Endothelial cell (in vitro differentiated cells): ENCODE results near the gene ITGA6. TPM values are rescaled to one million over a fixed set of nuclear protein-coding genes. Genes with fewer than 3 reads are reported as not detected.

Source experiments
- DNase-seq: peaks from one replicate; pipeline ENCODE4 v3.0.0; 2021; ENCODE audit warnings: low spot score
- H3K27ac Mint-ChIP-seq: one replicate; pipeline ENCODE4 v1.8.0; 2021; ENCODE audit warnings: mixed read lengths, inconsistent platforms; ENCODE audit not compliant: unreplicated experiment
- H3K27me3 Mint-ChIP-seq: one replicate; pipeline ENCODE4 v1.8.0; 2021; ENCODE audit warnings: mild to moderate bottlenecking, moderate library complexity, mixed read lengths, inconsistent platforms; ENCODE audit not compliant: unreplicated experiment
- H3K36me3 Mint-ChIP-seq: one replicate; pipeline ENCODE4 v1.8.0; 2021; ENCODE audit warnings: mild to moderate bottlenecking, low read depth, mixed read lengths, inconsistent platforms; ENCODE audit not compliant: unreplicated experiment
- H3K4me1 Mint-ChIP-seq: one replicate; pipeline ENCODE4 v1.8.0; 2021; ENCODE audit warnings: mild to moderate bottlenecking, mixed read lengths, inconsistent platforms; ENCODE audit not compliant: unreplicated experiment
- H3K4me3 Mint-ChIP-seq: one replicate; pipeline ENCODE4 v1.8.0; 2021; ENCODE audit warnings: mild to moderate bottlenecking, mixed read lengths, inconsistent platforms; ENCODE audit not compliant: unreplicated experiment
- H3K9me3 Mint-ChIP-seq: one replicate; pipeline ENCODE4 v1.8.0; 2021; ENCODE audit warnings: mixed read lengths, inconsistent platforms; ENCODE audit not compliant: unreplicated experiment
- CTCF ChIP-seq: fragments of 200-600 bp; sonication (generic); IDR thresholded peaks from one replicate; pipeline ENCODE4 v1.5.0; 2021; ENCODE audit warnings: antibody characterized with exemption; ENCODE audit not compliant: unreplicated experiment
- total RNA-seq: library from RNA; stranded (reverse); fragmentation: NEBNext Ultra II Directional; extraction: Animal tissue kit (Norgen Biotek cat#: 25700); gene quantifications from one replicate; pipeline ENCODE4 v1.2.1, GENCODE V29; 2021; ENCODE audit not compliant: unreplicated experiment

ITGA6 gene
- total RNA-seq, 1 donor from 2014 or later = 34.0 TPM

- Mint-ChIP-seq H3K4me1 (peaks cover 9% of the 10 kb centered on the region), H3K4me3 (no peak overlapping the region), H3K27ac (no peak overlapping the region), H3K27me3 (no peaks in the 10 kb centered on the region), H3K36me3 (peaks cover 6% of the 10 kb centered on the region), H3K9me3 (no peaks in the 10 kb centered on the region)
- TF ChIP-seq CTCF = no peak
- DNase-seq = no peak
Observed at GRCh38 chr2:172484253-172484652, 56.9 kb downstream of the ITGA6 start.

- no peak overlapping the region for H3K4me3 Mint-ChIP-seq
- no peaks in the 10 kb centered on the region for H3K27me3 Mint-ChIP-seq
- H3K36me3 Mint-ChIP-seq = peaks cover 6% of the 10 kb centered on the region
- peaks cover 9% of the 10 kb centered on the region for H3K4me1 Mint-ChIP-seq
- DNase-seq = no peak
- H3K9me3 Mint-ChIP-seq = no peaks in the 10 kb centered on the region
- TF ChIP-seq CTCF = no peak
- H3K27ac Mint-ChIP-seq = no peak overlapping the region
Observed at GRCh38 chr2:172484706-172485105, 57.3 kb downstream of the ITGA6 start.

- Mint-ChIP-seq H3K4me1 (peaks cover 3% of the 10 kb centered on the region), H3K9me3 (no peaks in the 10 kb centered on the region), H3K4me3 (no peak overlapping the region), H3K27me3 (no peaks in the 10 kb centered on the region), H3K36me3 (peaks cover 18% of the 10 kb centered on the region), H3K27ac (no peak overlapping the region)
- no peak for DNase-seq
- no peak for TF ChIP-seq CTCF
Observed at GRCh38 chr2:172488556-172488955, 61.2 kb downstream of the ITGA6 start.

GRCh38 chr2:172489681-172490080 lies 62.3 kb downstream of the ITGA6 start:
- H3K9me3 Mint-ChIP-seq = no peaks in the 10 kb centered on the region
- peaks cover 18% of the 10 kb centered on the region for H3K36me3 Mint-ChIP-seq
- no peak overlapping the region for H3K27ac Mint-ChIP-seq
- H3K27me3 Mint-ChIP-seq = no peaks in the 10 kb centered on the region
- H3K4me3 Mint-ChIP-seq = no peak overlapping the region
- no peak for TF ChIP-seq CTCF
- DNase-seq = no peak
- no peaks in the 10 kb centered on the region for H3K4me1 Mint-ChIP-seq

GRCh38 chr2:172496160-172496608 lies 68.8 kb downstream of the ITGA6 start:
- no peak overlapping the region for H3K4me3 Mint-ChIP-seq
- no peaks in the 10 kb centered on the region for H3K9me3 Mint-ChIP-seq
- peaks cover 12% of the 10 kb centered on the region for H3K4me1 Mint-ChIP-seq
- H3K27ac Mint-ChIP-seq = no peak overlapping the region
- no peaks in the 10 kb centered on the region for H3K27me3 Mint-ChIP-seq
- DNase-seq = no peak
- H3K36me3 Mint-ChIP-seq = peaks cover 20% of the 10 kb centered on the region
- TF ChIP-seq CTCF = no peak
